KBM-7 (cell line): ENCODE data around the gene MLEC.
"Not testable (repeated sequence)": the region's sequence is repeated elsewhere in the genome, so short reads cannot be mapped to it uniquely, and the experiment has no call there.

Experiments used
- DNase-seq: peaks from one replicate; pipeline ENCODE4 v3.0.0-alpha.2; 2015
- in situ Hi-C: fragments of 300-500 bp; cut with MboI; formaldehyde crosslinking; loops from 2 replicates; pipeline ENCODE4 v1.14.3; 2020; ENCODE audit warnings: low sequenced_read_pairs, low pct_unique_long_range_greater_than_20kb, mixed read lengths

Gene MLEC

DNA sequence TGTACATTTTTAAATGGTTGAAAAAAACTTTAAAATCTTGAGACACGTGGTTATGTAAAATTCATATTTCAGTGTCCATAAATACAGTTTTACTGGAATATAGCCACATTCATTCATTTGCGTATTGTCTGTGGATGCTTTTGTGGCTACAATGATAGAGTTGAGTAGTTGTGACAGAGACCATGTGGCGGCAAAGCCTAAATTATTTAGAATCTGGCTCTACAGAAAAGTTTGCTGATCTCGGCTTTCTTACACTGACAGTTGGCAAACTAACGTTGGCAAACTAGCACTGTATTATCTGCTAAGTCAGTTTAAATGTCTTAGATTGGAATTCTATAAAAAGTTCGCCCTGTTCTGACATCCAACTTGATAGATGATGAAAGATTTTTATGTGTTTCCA is 25.7 kb downstream of the MLEC start:
- in situ Hi-C loops, result no loop called here
- no peak for DNase-seq

DNA sequence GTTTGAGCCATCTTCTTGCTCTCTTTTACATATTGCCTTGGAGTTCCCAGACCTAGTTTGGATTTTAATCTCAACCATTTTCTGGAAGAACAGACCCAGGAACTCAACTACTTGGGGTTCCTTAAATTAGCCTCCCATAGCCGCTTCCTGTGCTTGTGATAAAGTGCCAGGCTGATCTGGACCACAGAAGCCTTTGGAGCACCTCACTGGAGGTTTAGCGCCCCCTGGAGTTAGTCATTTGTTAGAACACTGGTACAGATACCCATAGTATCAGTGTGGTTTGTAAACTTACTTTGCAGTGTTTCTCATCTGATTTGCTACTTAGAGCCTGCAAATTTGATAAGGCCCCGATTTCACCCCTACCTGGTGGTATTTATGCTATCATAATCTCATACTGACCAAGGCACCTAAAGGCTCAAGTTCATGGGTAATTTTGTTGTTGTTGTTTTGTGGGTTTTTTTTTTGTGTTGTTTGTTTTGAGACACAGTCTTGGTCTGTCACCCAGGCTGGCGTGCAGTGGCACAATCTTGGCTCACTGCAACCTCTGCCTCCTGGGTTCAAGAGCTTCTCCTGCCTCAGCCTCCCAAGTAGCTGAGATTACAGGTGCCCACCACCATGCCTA is 27.0 kb downstream of the MLEC start:
- DNase-seq, result peak; percentile 77
- in situ Hi-C loops, result no loop called here

DNA sequence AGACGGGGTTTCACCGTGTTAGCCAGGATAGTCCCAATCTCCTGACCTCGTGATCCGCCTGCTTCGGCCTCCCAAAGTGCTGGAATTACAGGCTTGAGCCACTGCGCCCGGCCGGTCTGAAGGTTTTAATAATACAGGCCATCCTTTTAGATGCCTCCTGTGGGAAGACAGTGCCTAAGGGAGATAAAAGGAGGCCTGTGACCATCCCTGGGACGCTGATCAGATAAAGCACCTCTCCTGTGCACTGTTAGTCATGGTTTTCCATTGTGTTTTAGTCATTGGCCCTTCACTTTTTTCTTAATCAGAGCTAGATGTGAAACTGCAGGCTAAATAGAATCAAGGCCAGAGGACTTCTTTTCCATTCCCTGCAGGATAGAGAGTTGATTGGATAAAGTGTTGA is 31.1 kb downstream of the MLEC start:
- in situ Hi-C loops, result no loop called here
- no peak for DNase-seq

DNA sequence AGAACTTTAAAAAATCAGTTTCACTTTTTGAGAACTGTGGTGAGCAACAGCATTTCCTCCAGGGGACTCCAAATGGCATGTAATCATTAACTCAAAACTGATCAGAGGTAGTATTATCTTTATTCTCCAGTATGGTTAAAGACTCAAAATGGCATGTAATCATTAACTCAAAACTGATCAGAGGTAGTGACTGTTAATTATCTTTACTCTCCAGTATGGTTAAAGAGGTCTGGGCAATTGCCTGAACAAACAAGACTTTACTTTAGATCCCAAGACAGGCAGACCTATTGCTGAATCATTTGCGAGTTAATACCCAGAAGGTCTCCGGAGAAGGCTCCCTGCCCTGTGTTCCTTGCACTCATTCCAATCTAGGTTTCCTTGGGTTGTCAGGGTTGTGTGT is 32.1 kb downstream of the MLEC start:
- in situ Hi-C loops, result no loop called here
- no peak for DNase-seq

DNA sequence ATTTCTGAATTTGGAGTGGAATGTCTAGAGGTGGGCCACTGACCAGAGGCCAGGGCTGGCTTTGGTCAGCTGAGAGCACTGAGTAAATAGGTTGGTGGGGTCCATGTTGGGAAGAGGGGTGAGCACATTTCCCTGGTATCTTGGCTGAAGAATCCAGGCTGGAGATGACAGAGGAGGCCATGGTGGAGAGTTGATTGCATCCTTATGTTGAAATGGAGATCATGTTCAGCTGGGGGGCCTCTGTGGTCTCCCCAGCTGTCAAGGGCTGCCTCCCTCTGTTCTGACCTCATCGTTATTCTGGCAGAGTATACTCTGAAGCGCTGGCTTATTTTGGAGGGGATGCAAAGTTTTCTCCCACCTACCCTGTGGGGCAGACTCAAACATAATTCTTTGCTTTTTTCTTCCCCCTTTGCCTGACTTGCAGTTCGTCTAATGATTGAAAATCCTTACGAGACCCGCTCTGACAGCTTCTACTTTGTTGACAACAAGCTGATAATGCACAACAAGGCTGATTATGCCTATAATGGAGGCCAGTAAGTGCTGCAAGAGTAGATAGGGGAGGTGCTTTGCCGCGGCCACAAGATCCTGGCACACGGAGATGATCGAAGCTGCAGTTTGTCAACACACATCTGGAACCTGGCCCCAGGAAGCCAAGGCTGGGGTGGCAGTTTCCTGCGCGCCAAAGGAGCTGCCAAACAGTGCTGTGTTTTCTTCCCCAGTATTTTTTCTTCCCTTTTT is 32.7 kb downstream of the MLEC start:
- in situ Hi-C loops, result no loop called here

DNA sequence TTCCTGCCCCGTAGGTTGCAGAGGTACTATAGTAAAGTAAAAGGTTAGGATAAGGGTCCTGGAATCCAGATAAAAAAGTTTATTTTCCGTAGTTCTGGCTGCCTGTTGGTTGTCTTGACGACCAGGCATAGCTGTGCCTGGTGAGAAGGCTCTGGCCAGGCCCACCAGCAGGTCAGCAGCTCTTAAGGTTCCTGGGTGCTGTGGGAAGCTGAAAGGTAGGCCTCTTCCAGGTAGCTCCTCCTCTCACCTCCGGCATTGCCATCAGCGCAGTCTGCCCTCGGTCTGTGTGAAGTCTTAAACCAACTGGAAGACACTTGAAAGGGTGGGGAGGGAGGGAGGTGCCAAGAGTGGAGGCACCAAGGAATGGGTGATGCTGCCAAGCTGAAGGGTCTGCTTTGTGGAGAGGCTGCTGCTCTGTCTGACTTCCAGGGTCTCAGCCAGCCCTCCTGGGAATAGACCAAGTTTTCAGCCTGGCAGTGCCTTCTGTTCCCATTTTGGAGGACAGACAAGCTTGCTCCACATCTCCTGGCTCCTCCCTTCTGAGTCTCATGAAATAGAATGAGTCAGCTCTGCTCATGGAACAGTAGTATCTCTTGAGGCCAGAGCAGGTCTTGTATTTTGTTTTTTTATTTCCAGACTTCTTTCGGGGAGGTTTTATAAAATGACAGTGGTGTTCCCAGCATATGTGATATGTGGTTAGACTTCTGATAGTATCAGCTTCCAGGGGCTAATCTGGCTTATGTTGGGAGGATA is 33.5 kb downstream of the MLEC start:
- no peak for DNase-seq
- in situ Hi-C loops, result no loop called here

More for the DNA sequence above, 32.7 kb downstream of the MLEC start:
- no peak for DNase-seq

DNA sequence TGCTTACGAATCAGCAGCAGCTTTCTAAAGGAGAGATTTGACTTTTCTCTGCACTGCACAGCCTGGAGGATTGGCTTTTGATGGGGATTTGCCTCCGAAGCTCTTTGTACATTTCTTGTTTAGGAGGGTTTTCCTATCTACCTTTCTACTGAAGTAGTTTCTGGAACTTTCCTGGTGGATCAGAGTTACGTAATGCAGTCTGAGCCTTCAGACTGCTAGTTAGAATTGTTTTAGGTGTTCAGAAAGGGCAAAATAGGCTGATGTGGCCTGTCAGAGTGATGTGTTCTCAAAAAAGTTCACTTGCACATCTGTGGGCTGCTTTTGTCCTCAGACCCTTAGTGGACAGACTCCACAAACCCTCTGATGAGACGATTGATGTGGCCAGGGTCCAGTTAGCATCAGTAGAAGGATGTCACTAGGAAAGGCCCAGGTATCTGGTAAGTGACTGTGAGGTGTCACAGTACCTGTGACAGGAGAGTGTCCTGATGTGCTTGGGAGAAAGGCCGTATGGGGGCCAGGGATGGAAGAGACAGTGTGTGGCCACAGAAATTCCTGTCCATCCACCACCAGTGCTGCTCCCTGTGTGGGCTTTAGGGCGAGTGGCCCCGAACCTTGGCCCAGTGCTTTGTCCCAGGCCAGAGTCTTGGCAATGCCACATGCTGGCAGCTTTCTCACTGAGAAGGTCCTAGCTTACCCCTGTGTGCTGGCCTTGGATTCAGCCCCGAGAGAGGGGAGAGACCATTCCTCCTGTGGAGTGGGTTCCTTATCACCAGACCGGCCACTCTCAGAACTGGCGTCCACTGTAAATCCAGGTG is 34.2 kb downstream of the MLEC start:
- in situ Hi-C loops, result no loop called here
- DNase-seq, result no peak

DNA sequence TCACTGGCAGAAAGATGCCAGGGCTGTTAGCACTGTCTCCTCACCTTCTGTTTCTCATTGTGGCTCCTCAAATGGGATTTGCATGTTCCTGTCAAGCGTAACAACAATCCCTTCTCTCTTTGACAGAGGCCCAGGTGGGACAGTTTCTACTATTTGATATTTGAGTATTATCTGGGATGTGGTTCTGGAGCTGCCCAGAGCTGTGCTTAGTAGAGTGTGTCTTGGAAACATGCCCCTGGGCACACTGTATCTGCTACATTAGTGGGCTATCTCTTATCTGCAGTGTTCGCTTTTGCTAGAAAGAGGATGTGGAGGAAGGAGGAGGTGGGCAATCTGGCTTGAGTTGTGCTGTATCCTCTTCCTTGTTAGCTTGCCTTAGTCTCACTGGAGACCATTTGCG is 34.9 kb downstream of the MLEC start:
- no peak for DNase-seq
- in situ Hi-C loops, result no loop called here

DNA sequence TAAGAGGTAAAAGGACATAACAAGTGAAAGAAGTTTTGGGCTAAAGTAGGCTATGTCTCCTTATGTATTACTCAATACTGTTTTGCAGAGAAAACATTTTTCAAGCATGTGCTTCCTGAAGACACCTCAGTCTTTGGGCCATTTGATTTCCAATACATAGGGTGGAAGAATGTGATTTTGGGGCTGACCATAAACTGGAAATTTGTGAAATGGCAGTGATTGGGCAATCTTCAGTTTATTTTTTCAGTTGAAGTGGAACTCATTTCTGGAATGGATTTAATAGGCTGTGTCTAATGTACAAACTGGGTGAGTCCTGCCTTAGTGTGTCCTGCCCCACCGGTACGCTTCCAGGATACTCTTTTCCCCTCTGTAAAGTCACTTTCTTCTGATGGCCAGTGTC is 35.8 kb downstream of the MLEC start:
- no peak for DNase-seq
- in situ Hi-C loops, result no loop called here

DNA sequence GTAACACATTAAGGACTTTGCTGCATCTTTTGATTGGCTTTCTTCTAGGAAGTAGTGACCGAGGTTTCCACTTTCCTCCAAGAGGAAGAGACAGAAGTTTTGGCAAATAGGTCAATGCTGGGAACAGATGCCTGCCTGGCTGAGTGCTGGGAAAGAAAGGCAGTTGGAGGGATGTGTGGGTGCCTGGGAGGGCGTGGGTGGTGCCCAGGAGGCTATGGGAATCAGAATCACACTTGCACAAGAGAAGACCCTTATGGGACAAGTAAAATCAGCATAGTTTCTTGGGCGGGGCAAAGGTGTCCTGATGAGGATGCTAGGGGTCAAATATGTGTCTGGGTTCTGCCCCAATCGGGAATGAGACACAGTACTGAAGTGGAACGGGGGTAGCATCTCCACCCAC is 37.8 kb downstream of the MLEC start:
- DNase-seq, result no peak
- in situ Hi-C loops, result no loop called here

DNA sequence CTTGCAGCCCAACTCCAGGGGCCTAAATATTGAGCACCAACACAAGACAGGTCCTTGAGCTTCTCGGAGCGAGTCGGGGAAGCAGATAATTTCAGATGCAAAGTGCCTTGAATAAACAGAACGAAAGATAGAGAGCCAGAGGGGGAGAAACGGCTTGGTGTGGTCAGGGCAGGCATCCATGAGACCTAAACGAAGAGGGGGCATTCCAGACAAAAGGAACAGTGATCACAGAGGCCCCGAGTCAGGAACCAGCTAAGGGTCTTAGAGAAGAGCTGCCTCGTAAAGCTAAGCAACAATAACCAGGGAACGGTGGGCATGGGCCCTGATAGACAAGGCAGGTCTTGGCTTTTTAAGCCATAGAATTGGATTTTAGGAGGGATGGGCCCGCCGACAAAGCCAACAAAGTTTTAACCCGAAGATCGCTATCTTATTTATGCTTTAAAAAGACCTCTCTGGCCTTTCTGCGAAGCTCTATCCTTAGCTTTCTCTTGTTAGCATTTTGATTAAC is 38.3 kb downstream of the MLEC start:
- in situ Hi-C loops, result no loop called here
- DNase-seq, result no peak

DNA sequence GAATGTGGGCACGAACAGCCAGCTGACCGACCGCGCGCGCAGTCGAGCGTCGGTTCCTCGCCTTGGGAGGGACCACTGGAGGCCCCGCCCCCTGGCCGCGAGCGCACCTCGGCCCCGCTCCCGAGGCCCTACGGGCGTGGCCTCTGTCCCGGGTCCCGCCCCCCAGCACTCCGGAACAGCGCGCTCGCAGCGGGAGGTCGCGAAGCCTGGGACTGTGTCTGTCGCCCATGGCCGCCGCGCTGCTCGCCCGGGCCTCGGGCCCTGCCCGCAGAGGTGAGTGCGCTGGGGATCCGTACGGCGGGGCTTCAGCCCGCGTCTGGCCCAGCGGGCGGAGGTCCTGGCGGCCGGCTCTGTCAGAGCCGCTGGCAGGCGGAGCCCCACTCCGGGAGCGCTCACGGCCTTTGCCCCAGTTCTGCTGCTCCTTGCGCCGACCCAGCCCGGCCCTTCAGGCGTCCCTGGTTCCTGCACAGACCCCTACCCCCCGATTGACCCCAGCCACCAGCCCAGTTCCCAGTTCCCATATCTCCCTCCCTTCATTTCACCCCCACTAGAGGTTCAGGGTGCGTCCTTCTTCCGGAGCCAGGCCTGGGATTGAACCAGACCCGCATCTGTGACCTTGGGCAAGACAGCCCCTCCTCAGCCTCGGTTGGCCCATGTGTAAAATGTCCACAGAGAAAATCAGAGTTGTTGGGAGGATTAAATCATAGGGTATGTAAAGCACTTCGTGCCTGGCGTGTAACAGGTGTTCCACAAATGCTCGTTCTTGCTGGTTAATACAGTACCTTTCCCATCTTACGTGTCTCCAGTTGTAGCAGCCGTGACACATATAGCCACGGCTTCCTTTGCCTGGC is 38.9 kb downstream of the MLEC start, which contains the start of gene ACADS:
TSS of gene ACADS (plus strand) at position 168 of the 851 bp plus-strand sequence. CDS start at position 228, 60 bp downstream.
- in situ Hi-C loops, result no loop called here

DNA sequence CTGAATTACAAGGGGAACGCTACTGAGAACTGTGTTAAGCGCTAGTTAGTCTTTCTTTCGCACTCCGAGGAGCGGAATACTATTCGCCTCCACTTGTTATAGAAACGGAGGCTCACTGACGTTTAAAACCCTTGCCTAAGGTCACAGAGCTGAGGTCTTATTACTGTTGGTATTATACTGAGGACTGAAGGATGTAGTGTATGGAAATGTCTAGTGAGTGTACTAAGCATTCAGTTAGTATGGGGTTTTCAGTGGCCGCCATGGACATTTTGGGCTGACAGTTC is 39.5 kb downstream of the MLEC start:
- DNase-seq, result no peak
- in situ Hi-C loops, result no loop called here

More for the DNA sequence above, 38.9 kb downstream of the MLEC start, which contains the start of gene ACADS:
- DNase-seq, result peak; percentile 85

DNA sequence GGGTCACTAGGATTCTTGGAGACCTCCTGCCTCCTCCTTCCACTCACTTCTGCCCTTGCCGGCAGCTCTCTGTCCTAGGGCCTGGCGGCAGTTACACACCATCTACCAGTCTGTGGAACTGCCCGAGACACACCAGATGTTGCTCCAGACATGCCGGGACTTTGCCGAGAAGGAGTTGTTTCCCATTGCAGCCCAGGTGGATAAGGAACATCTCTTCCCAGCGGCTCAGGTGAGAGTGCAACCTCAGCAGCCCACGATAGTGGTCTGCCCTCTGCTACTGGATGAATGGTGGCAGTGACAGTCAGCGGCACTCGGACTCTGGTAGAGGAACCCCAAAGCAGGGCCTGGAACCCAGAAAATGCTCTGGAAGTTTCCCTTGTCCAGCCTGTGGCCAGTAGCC is 40.0 kb downstream of the MLEC start:
- no peak for DNase-seq
- in situ Hi-C loops, result no loop called here

DNA sequence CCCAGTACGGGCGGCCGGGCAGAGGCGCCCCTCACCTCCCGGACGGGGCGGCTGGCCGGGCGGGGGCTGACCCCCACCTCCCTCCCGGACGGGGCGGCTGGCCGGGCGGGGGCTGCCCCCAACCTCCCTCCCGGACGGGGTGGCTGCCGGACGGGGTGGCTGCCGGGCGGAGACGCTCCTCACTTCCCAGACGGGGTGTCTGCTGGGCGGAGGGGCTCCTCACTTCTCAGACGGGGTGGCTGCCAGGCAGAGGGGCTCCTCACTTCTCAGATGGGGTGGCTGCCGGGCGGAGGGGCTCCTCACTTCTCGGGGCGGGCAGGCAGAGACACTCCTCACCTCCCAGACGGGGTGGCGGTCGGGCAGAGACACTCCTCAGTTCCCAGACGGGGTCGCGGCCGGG is 45.2 kb downstream of the MLEC start:
- DNase-seq, in situ Hi-C loops: not testable (repeated sequence)

DNA sequence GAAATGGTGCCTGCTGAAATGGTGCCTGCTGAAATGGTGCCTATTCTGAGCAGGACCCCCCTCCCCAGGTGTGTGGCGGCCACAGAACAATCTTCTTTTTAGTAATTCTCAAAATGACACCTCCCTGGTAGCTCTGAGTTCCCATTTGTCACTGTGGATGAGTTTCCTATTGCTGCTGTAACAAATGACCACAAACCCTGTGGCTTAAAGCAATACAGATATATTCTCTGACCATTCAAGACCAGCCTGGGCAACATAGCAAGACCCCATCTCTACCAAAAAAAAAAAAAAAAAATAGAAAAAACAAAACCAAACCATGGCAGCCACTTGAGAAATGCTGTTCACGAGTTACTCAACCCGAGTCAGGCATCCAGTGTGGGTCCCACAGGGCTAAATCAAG is 46.6 kb downstream of the MLEC start:
- in situ Hi-C loops, result no loop called here
- DNase-seq, result no peak

DNA sequence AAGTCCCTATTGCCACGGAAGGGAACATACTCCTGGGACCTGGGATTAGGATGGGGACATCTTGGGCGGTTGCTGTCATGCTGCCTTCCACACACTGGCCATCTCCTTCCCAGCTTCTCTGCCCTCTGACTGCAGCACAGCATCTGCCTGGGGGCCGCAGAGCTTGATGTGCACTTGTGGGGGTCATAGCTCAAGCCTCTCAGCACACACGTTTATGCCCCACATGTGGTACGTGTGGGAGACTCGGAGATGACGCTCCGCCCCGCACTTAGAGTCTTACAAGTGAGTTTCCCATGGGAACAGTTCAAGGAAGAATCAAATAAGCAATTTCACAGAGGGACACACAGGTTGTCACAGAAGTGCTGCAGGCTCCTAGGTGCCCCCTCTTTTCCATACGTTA is 47.3 kb downstream of the MLEC start:
- no peak for DNase-seq
- in situ Hi-C loops, result no loop called here

DNA sequence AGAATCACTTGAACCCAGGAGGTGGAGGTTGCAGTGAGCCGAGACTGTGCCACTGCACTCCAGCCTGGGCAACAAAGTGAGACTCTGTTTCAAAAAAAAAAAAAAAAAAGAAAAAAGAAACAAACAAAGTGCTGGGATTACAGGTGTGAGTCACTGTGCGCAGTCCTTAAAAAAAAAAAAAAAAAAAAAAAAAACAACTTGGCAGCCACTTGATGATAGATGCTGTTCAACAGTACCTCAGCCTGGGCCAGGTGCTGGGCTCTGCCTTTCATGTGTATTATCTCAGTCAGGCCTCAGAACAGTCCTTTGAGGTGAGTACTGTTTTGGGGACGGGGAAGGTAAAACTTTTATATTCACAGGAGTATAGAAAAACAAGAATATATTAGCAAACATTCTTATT is 48.2 kb downstream of the MLEC start:
- in situ Hi-C loops, result no loop called here
- DNase-seq, result no peak
